Mesendoderm (in vitro differentiated cells): ENCODE data around the gene FSTL4.

Source experiments
- DNase-seq: peaks from one replicate; pipeline ENCODE4 v3.0.0; 2013
- H2AK5ac ChIP-seq: 2 replicates; pipeline ENCODE4 v1.6.1; 2013; ENCODE audit warnings: low read length, inconsistent platforms
- H2BK120ac ChIP-seq: 2 replicates; pipeline ENCODE4 v1.6.1; 2013; ENCODE audit warnings: low read depth, mild to moderate bottlenecking, low read length, moderate library complexity, mixed read lengths
- H2BK15ac ChIP-seq: replicated peaks from 2 replicates; pipeline ENCODE4 v1.6.1; 2013; ENCODE audit warnings: low read depth, mild to moderate bottlenecking, moderate library complexity
- H2BK5ac ChIP-seq: 2 replicates; pipeline ENCODE4 v1.6.1; 2013; ENCODE audit warnings: low read length, inconsistent platforms
- H3K18ac ChIP-seq: 2 replicates; pipeline ENCODE4 v1.6.1; 2013; ENCODE audit warnings: mild to moderate bottlenecking, low read length, mixed read lengths
- H3K23ac ChIP-seq: one replicate; pipeline ENCODE4 v1.6.1; 2013; ENCODE audit warnings: low read length
- H3K27ac ChIP-seq: 2 replicates; pipeline ENCODE4 v1.5.1; 2013; ENCODE audit warnings: low read depth, mild to moderate bottlenecking, inconsistent platforms, low read length, moderate library complexity
- H3K27me3 ChIP-seq: 2 replicates; pipeline ENCODE4 v1.6.1; 2013; ENCODE audit warnings: low read length, control low read depth, mild to moderate bottlenecking, inconsistent platforms; ENCODE audit not compliant: insufficient read depth, poor library complexity
- H3K36me3 ChIP-seq: 2 replicates; pipeline ENCODE4 v1.6.1; 2013; ENCODE audit warnings: low read length, inconsistent platforms; ENCODE audit not compliant: control insufficient read depth, insufficient read depth
- H3K4ac ChIP-seq: one replicate; pipeline ENCODE4 v1.6.1; 2013; ENCODE audit warnings: low read depth, mild to moderate bottlenecking, low read length, moderate library complexity
- H3K4me1 ChIP-seq: 2 replicates; pipeline ENCODE4 v1.6.1; 2013; ENCODE audit warnings: low read depth, low read length, inconsistent platforms; ENCODE audit not compliant: control insufficient read depth
- H3K4me2 ChIP-seq: 2 replicates; pipeline ENCODE4 v1.6.1; 2013; ENCODE audit warnings: low read length
- H3K4me3 ChIP-seq: 2 replicates; pipeline ENCODE4 v1.5.1; 2013; ENCODE audit warnings: mild to moderate bottlenecking, low read length
- H3K56ac ChIP-seq: one replicate; pipeline ENCODE4 v1.6.1; 2013; ENCODE audit warnings: low read length
- H3K79me1 ChIP-seq: 2 replicates; pipeline ENCODE4 v1.6.1; 2013; ENCODE audit warnings: low read length, inconsistent platforms
- H3K79me2 ChIP-seq: 2 replicates; pipeline ENCODE4 v1.6.1; 2013; ENCODE audit warnings: mild to moderate bottlenecking, low read length; ENCODE audit not compliant: control insufficient read depth, insufficient read depth
- H3K9ac ChIP-seq: 2 replicates; pipeline ENCODE4 v1.6.1; 2013; ENCODE audit warnings: low read length, inconsistent platforms
- H4K5ac ChIP-seq: one replicate; pipeline ENCODE4 v1.6.1; 2013; ENCODE audit warnings: low read length
- H4K8ac ChIP-seq: one replicate; pipeline ENCODE4 v1.6.1; 2013; ENCODE audit warnings: low read depth, mild to moderate bottlenecking, control low read depth, low read length, moderate library complexity
- WGBS: extraction: QIAGEN DNeasy Blood & Tissue Kit; methylation state at CpG from one replicate; pipeline ENCODE4 v1.1.7; 2013; ENCODE audit warnings: low lambda C conversion rate, missing lambda C conversion rate; ENCODE audit not compliant: insufficient coverage; ENCODE audit errors: extremely low coverage; 5-methylcytosine and 5-hydroxymethylcytosine counted together

The FSTL4 gene

GRCh38 chr5:133359861-133360260, 252.5 kb downstream of the FSTL4 start:
- Histone ChIP-seq H3K4me3 (no peak overlapping the region), H3K9ac (no peak overlapping the region), H3K23ac (no peak overlapping the region), H3K4me1 (peaks cover 8% of the 10 kb centered on the region), H3K27me3 (no peaks in the 10 kb centered on the region), H3K36me3 (no peaks in the 10 kb centered on the region), H3K56ac (no peak overlapping the region), H2BK120ac (no peak overlapping the region), H2BK5ac (no peak overlapping the region), H3K4ac (no peak overlapping the region), H4K8ac (no peak overlapping the region), H2BK15ac (no peak overlapping the region), H3K79me1 (no peaks in the 10 kb centered on the region), H3K79me2 (no peaks in the 10 kb centered on the region), H4K5ac (no peak overlapping the region), H3K4me2 (no peak overlapping the region), H3K18ac (no peak overlapping the region), H2AK5ac (no peak overlapping the region), H3K27ac (no peak overlapping the region)
- no CpG with 5 or more reads among the region's 8 CpGs for WGBS
- DNase-seq: no peak

- no peak overlapping the region for H2AK5ac ChIP-seq
- peaks cover 8% of the 10 kb centered on the region for H3K4me1 ChIP-seq
- H3K79me2 ChIP-seq: no peaks in the 10 kb centered on the region
- H3K23ac ChIP-seq: no peak overlapping the region
- no peak overlapping the region for H4K8ac ChIP-seq
- no peak overlapping the region for H3K4ac ChIP-seq
- H2BK120ac ChIP-seq: no peak overlapping the region
- no peak overlapping the region for H3K27ac ChIP-seq
- no peak overlapping the region for H3K56ac ChIP-seq
- no peak overlapping the region for H3K4me2 ChIP-seq
- H4K5ac ChIP-seq: no peak overlapping the region
- DNase-seq: no peak
- no peak overlapping the region for H2BK15ac ChIP-seq
- H3K18ac ChIP-seq: no peak overlapping the region
- WGBS: no CpG with 5 or more reads among the region's 12 CpGs
- H3K79me1 ChIP-seq: no peaks in the 10 kb centered on the region
- no peak overlapping the region for H2BK5ac ChIP-seq
- no peaks in the 10 kb centered on the region for H3K27me3 ChIP-seq
- H3K4me3 ChIP-seq: no peak overlapping the region
- H3K36me3 ChIP-seq: no peaks in the 10 kb centered on the region
- no peak overlapping the region for H3K9ac ChIP-seq
These were observed 254.1 kb downstream of the FSTL4 start for GRCh38 chr5:133358271-133358670.

GRCh38 chr5:133357758-133358157, 254.6 kb downstream of the FSTL4 start:
- no peaks in the 10 kb centered on the region for H3K79me1 ChIP-seq
- H3K27ac ChIP-seq: no peak overlapping the region
- no CpG with 5 or more reads among the region's 4 CpGs for WGBS
- H2AK5ac ChIP-seq: no peak overlapping the region
- no peak overlapping the region for H2BK15ac ChIP-seq
- H4K8ac ChIP-seq: no peak overlapping the region
- no peaks in the 10 kb centered on the region for H3K79me2 ChIP-seq
- no peak overlapping the region for H3K56ac ChIP-seq
- no peak overlapping the region for H3K4me2 ChIP-seq
- no peak for DNase-seq
- no peak overlapping the region for H3K4me3 ChIP-seq
- no peak overlapping the region for H2BK5ac ChIP-seq
- H3K4me1 ChIP-seq: peaks cover 8% of the 10 kb centered on the region
- H3K9ac ChIP-seq: no peak overlapping the region
- no peak overlapping the region for H3K23ac ChIP-seq
- no peak overlapping the region for H3K18ac ChIP-seq
- H3K36me3 ChIP-seq: no peaks in the 10 kb centered on the region
- no peak overlapping the region for H3K4ac ChIP-seq
- H3K27me3 ChIP-seq: no peaks in the 10 kb centered on the region
- H2BK120ac ChIP-seq: no peak overlapping the region
- H4K5ac ChIP-seq: no peak overlapping the region

- Histone ChIP-seq H3K9ac (no peak overlapping the region), H2BK15ac (no peak overlapping the region), H3K27me3 (no peaks in the 10 kb centered on the region), H3K56ac (no peak overlapping the region), H2BK5ac (no peak overlapping the region), H2BK120ac (no peak overlapping the region), H4K5ac (no peak overlapping the region), H3K4me1 (peaks cover 8% of the 10 kb centered on the region), H4K8ac (no peak overlapping the region), H3K79me1 (no peaks in the 10 kb centered on the region), H3K27ac (no peak overlapping the region), H2AK5ac (no peak overlapping the region), H3K4ac (no peak overlapping the region), H3K36me3 (no peaks in the 10 kb centered on the region), H3K18ac (no peak overlapping the region), H3K4me2 (no peak overlapping the region), H3K23ac (no peak overlapping the region), H3K79me2 (no peaks in the 10 kb centered on the region), H3K4me3 (no peak overlapping the region)
- WGBS: no CpG with 5 or more reads among the region's 4 CpGs
- peak; percentile 57 for DNase-seq
These were observed 255.3 kb downstream of the FSTL4 start for GRCh38 chr5:133356984-133357421.

- no peak for DNase-seq
- H2BK15ac ChIP-seq: no peak overlapping the region
- H3K27ac ChIP-seq: no peak overlapping the region
These were observed 255.9 kb downstream of the FSTL4 start for GRCh38 chr5:133356396-133356983.

More at GRCh38 chr5:133356396-133356983, 255.9 kb downstream of the FSTL4 start:
- Histone ChIP-seq H2BK120ac (no peak overlapping the region), H3K4me1 (peaks cover 6% of the 10 kb centered on the region), H2BK5ac (no peak overlapping the region), H2AK5ac (no peak overlapping the region), H3K18ac (no peak overlapping the region), H3K27me3 (no peaks in the 10 kb centered on the region), H3K79me2 (no peaks in the 10 kb centered on the region), H3K79me1 (no peaks in the 10 kb centered on the region), H3K56ac (no peak overlapping the region), H3K4me3 (no peak overlapping the region), H3K4ac (no peak overlapping the region), H3K36me3 (no peaks in the 10 kb centered on the region), H3K9ac (no peak overlapping the region), H4K5ac (no peak overlapping the region), H4K8ac (no peak overlapping the region), H3K4me2 (no peak overlapping the region), H3K23ac (no peak overlapping the region)
- WGBS: no CpG with 5 or more reads among the region's 5 CpGs
